Measurements from ENCODE around the gene CABP2.

DNA sequence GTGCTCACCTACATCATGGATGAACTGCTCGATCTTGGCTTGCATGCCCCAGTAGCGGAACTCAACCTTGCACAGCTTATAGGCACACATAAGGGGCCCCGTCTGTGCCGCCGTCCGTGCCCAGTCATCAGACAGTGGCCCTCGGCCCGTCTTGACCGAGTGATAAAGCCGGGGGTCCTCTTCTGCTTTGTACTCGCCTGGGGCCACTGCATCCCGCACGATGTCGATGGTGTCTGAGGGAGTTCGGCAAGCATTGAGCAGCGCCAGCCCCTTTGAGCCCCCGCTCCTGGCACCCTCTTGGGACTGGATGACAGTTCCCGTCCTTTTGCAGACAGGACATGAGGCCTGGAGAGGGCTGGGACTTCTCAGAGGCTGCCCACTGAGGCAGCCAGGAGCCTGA lies 21.4 kb downstream of the CABP2 start:
- TF ChIP-seq, protein P1, sequence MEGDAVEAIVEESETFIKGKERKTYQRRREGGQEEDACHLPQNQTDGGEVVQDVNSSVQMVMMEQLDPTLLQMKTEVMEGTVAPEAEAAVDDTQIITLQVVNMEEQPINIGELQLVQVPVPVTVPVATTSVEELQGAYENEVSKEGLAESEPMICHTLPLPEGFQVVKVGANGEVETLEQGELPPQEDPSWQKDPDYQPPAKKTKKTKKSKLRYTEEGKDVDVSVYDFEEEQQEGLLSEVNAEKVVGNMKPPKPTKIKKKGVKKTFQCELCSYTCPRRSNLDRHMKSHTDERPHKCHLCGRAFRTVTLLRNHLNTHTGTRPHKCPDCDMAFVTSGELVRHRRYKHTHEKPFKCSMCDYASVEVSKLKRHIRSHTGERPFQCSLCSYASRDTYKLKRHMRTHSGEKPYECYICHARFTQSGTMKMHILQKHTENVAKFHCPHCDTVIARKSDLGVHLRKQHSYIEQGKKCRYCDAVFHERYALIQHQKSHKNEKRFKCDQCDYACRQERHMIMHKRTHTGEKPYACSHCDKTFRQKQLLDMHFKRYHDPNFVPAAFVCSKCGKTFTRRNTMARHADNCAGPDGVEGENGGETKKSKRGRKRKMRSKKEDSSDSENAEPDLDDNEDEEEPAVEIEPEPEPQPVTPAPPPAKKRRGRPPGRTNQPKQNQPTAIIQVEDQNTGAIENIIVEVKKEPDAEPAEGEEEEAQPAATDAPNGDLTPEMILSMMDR (IDR thresholded peaks at IDR 0.05; ENCODE audit: borderline replicate concordance, extremely low read depth, low read length, poor library complexity, severe bottlenecking): no peak
- no peak for TF ChIP-seq EZH2 (IDR thresholded peaks at IDR 0.05; ENCODE audit: borderline replicate concordance, low read depth, low read length, severe bottlenecking)

Measured in DND-41 (cell line).